ENCODE measurements around the gene GNL3.

The GNL3 gene

DNA sequence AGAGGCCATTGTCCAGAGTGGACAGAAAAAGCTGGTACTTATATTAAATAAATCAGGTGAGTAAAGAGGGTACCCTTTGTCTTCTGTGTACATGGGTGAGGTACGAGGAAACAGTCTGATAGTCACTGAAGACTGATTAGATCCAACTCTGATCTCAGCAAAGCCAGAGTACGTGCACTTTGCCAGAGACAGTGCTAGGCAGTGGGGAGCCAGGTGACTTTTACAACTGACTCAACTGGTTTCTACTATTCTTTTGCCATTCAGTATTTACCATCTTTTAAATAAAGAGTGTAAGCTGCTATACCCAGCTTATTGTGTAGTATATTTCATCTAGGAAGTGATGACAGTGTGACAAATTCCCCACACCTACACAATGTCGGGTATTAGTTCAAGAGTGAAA is 3.3 kb downstream of the GNL3 start:
- DNase-seq, result no peak

DNA sequence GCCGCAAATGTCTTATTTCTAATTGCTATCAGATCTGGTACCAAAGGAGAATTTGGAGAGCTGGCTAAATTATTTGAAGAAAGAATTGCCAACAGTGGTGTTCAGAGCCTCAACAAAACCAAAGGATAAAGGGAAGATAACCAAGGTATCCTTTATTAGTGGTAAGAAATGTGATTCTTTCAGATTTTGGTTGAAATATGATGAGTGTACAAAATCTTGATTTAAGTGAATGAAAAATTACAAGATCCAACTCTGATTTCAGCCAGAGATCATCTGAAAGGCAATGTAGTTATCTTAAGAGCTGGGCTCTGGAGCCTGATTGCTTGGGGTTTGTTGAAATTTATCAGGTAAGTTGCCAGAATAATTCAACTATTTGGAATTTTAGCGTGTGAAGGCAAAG is 4.7 kb downstream of the GNL3 start:
- no peak for DNase-seq

GRCh38 chr3:52693071-52693470 is 7.2 kb downstream of the GNL3 start:
- no peak for DNase-seq

DNA sequence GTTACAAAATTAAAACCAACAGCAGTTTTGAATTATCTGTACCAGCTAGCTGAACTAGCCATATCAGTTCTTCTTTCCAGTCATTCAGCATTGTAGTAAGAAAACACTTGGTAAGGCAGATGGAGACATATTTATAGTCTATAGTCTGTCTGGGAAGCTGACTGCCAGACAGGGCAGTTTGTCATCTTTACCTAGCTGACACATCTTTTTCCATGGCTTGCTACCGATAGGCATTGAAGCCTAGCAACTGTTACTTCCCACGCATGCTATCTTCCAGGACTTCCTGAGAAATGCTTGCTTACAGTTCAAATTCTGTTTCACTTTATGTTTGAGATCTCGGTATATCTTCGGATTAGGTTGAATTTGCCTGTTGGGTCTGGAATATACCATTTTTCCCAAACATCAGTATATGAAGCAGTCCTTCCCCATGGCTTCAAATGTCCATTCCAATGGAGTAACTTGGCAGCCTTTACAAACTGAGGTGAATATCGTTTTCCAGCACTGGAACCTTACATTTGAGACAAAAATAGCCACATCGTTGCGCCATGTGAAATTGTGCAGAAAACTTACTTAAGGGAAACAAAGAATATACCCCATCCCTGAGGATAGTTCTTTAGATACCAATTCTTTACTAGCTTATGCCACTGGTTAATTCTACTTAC is 8.8 kb downstream of the GNL3 start:
- DNase-seq, result no peak

- DNase-seq, result no peak
These were observed 10.2 kb downstream of the GNL3 start for GRCh38 chr3:52695798-52696671.

- no peak for DNase-seq
These were observed 11.2 kb downstream of the GNL3 start for GRCh38 chr3:52696830-52697631.

DNA sequence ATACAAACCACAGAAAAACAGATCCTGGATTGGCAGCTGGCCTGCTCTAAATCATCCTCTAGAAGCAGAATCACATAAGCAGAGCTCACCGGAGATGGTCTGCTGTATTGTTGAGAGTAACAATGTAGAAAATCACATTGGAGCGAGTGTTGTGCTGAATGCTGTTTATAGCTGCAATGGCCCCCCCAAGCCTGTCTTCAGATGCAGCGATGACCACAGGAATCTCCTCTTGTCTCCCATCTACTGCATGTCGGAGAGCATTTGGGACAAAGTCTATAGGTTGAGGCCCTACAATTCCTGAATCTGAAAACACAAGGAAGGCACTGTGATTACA is 11.8 kb downstream of the GNL3 start:
- DNase-seq, result no peak

DNA sequence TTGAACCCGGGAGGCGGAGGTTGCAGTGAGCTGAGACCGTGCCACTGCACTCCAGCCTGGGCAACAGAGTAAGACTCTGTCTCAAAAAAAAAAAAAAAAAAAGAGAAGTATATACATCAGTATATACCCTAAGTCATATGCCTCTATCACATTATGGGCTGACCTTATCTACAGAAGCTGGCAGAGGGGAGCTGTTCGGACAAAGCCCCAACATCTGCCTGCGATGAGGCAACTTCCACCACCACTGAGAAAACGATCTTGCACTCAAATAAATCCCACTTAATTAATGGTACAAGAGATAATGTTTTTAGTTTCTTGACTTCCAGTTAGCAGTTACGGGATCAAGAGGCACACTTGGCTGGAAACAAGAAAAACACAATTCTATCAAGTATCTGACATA is 17.5 kb downstream of the GNL3 start:
- no peak for DNase-seq

DNA sequence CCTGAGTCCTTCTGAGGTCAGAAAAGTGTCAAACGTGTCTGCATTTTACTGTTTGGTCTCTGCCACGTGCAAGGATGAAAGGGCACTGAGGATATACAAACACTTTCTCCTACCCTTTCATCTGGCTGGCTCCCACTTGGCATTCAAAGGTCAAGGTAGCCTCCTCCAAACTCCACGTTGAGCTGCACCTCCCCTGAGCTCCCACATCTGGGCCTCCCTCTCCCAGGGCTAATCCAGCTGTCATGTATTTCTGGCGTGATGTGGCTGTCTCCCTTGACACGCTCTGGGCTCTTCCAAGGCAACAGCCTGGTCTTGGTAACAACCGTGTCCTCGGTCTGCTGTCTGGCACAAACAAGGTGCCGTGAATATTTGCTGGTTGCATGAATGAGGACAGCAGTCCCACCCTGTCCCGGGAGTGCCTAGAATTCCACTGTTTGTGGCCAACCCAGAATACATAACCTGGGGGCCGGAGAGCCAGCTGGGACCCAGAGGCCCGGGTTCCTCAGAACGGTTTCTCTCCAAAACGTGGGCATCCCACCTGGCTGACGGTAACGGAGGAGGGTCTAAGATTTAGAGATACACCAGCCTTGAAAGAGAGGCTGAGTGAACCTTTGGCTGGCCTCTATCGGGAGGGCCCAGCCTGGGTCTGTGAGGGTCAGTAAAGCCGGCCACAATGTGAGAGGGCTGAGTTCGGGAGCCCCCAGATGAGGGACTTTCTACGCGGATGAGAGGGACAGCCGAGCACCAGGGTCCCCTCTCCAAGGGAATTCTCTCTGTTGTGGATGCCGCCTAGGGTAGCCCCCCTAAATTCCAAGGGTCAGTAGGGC is 19.0 kb downstream of the GNL3 start:
- no peak for DNase-seq

DNA sequence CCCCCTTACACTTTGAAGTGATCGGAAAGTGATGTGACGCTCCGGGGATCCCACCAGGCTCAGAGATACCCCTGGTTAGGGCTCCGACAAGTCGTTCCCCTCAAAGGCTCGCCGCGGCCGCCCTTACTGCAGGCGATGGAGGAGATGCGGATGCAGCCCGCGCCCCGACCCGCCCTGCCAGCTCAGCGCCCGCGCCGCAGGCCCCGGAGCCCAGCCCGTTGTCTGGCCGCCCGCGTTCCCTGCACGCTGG is 19.5 kb downstream of the GNL3 start:
- no peak for DNase-seq

GRCh38 chr3:52705688-52706686 is 20.2 kb downstream of the GNL3 start, which contains the start of the genes GLT8D1 and SPCS1:
Gene GLT8D1 (minus strand): TSS chr3:52705791. CDS start chr3:52700460, 5,331 bp downstream.
Gene SPCS1 (plus strand): TSS chr3:52706106. CDS start chr3:52706247, 141 bp downstream.
- DNase-seq, result peak; percentile 80

DNA sequence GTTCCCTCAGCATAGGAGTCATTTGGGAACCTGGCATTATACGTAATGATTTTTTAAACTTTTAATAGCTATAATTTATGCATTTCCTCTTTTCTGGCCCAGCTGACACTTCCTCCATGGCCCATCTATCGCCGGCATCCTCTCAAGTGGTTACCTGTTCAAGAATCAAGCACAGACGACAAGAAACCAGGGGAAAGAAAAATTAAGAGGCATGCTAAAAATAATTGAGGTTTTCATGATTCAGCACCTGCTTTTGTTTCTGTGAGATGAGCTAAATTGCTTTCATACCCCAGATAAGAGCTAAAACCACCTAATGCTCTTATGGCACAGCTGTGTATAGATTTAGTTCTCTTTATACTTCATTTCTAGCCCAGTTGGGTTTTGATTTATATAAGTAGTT is 21.8 kb downstream of the GNL3 start:
- no peak for DNase-seq

DNA sequence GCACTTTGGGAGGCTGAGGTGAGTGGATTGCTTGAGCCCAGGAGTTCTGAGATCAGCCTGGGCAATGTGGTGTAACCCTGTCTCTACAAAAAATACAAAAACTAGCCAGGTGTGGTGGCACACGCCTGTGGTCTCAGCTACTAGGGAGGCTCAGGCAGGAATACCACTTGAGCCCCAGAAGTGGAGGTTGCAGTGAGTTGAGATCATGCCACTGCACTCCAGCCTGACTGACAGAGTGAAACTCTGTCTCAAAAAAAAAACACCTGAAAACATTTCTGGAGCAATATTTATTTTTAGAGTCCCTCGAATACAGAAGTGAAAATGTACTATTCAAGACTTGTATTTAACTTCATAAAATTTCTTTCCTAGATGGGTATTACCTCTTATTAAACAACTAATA is 24.7 kb downstream of the GNL3 start:
- DNase-seq, result no peak

DNA sequence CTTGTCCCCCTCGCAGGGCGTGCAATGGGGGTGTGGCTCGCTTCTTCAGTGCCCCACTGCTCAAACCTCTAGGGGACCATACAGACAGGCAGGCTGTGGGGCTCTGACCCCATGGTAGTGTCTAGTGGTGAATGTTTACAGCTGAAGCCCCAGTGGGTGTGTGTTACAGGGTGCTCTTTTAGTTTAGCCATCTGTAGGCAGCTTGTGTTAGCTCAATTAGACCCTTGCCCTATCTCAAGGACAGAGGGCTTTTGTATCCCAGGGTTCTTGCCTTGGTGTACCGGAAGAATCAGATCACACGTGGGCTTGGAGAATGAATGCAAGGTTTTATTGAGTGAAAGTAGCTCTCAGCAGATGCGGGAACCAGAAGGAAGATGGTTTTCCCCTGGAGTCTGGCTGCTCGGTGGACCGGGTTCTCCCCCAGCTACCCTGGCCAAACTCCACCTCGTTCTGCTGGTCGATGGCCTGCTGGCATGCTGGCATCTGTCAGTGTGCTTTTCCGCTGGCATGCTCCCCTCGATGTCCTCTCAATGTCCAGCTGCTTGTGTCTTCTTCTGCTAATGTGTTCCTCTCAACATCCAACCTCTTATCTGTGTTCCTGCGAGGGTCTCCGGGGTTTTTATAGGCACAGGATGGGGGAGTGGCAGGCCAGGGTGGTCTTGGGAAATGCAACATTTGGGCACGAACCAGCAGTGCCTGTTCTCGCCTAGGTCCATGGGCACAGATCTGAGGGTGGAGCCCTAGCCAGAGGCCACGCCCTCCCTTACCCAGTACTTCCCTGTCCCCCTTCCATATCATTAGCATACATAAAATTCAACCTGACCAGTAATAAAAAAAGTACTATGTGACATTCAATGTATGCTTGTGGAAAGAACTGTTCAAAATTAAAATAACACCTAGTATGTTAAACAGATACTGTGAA is 26.7 kb downstream of the GNL3 start:
- DNase-seq, result no peak

GRCh38 chr3:52714335-52715302 is 28.8 kb downstream of the GNL3 start:
- DNase-seq, result no peak

- DNase-seq, result no peak
These were observed 30.0 kb downstream of the GNL3 start for GRCh38 chr3:52715714-52716305.

DNA sequence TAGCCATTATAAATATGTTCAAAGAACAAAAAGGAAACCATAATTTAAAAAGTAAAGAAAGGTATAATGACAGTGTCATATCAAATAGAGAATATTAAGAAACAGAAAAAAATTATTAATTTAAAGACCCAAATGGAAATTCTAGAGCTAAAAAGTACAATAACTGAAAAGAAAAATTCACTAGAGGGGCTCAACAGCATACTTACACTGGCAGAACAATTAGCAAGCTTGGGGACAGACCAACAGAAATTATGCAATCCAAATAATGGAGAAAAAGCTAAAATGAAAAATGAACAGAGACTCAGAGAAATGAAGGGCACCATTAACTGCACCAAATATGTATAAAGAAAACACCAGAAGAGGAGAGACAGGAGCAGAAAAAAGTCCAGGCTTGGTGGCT is 33.8 kb downstream of the GNL3 start:
- DNase-seq, result no peak

GRCh38 chr3:52721002-52721729 is 35.3 kb downstream of the GNL3 start:
- DNase-seq, result no peak
